WERI-Rb-1 (cell line): Measurements from ENCODE around the gene GRID1.

Experiments used
- DNase-seq: peaks from one replicate; pipeline ENCODE4 v3.0.0-alpha.2; 2020
- H3K27ac ChIP-seq: fragments of 250-450 bp; sonication (Bioruptor Pico); 2 replicates; pipeline ENCODE4 v1.5.1; 2020; ENCODE audit warnings: mild to moderate bottlenecking, moderate library complexity
- H3K27me3 ChIP-seq: fragments of 250-450 bp; sonication (Bioruptor Pico); 2 replicates; pipeline ENCODE4 v1.5.1; 2021; ENCODE audit warnings: mild to moderate bottlenecking, low read depth, moderate library complexity; ENCODE audit not compliant: insufficient read depth, severe bottlenecking
- H3K36me3 ChIP-seq: fragments of 250-450 bp; sonication (Bioruptor Pico); 2 replicates; pipeline ENCODE4 v1.5.1; 2020; ENCODE audit warnings: mild to moderate bottlenecking, moderate library complexity
- H3K4me3 ChIP-seq: 2 replicates; pipeline ENCODE4 v1.5.1; 2011; ENCODE audit warnings: low read depth, mild to moderate bottlenecking, control low read depth, low read length
- H3K9me3 ChIP-seq: fragments of 250-450 bp; sonication (Bioruptor Pico); 2 replicates; pipeline ENCODE4 v1.5.1; 2021; ENCODE audit warnings: mild to moderate bottlenecking, moderate library complexity; ENCODE audit not compliant: severe bottlenecking
- CTCF ChIP-seq: IDR thresholded peaks from 2 replicates; pipeline ENCODE4 v1.5.1; 2011; ENCODE audit warnings: low read depth, mild to moderate bottlenecking, control low read depth, inconsistent platforms, low read length

GRID1 gene

GRCh38 chr10:85557706-85558105 is 808.9 kb downstream of the GRID1 start:
- TF ChIP-seq CTCF = no peak
- Histone ChIP-seq H3K36me3 (no peaks in the 10 kb centered on the region), H3K9me3 (no peaks in the 10 kb centered on the region), H3K27ac (no peak overlapping the region), H3K4me3 (no peak overlapping the region), H3K27me3 (no peaks in the 10 kb centered on the region)
- no peak for DNase-seq

- TF ChIP-seq CTCF = no peak
- DNase-seq = no peak
- Histone ChIP-seq H3K27me3 (no peaks in the 10 kb centered on the region), H3K4me3 (no peak overlapping the region), H3K9me3 (no peaks in the 10 kb centered on the region), H3K36me3 (no peaks in the 10 kb centered on the region), H3K27ac (no peak overlapping the region)
These were observed 809.5 kb downstream of the GRID1 start for GRCh38 chr10:85557077-85557476.
